GM12864 (cell line): ENCODE measurements around the gene ZNF547.
A peak's percentile ranks its signal among the peaks of the same experiment; 100 is the strongest.

Experiments used
- DNase-seq: peaks from one replicate; pipeline ENCODE4 v3.0.0-alpha.2; 2011; ENCODE audit warnings: low read depth
- H3K4me3 ChIP-seq: 2 replicates; pipeline ENCODE4 v1.5.1; 2011; ENCODE audit warnings: mild to moderate bottlenecking, low read depth, low read length, control low read depth
- CTCF ChIP-seq: IDR thresholded peaks from 2 replicates; pipeline ENCODE4 v1.5.1; 2011; ENCODE audit warnings: low read depth, mild to moderate bottlenecking, moderate library complexity, low read length, control low read depth, inconsistent platforms; ENCODE audit errors: missing control alignments

ZNF547 gene

GRCh38 chr19:57321751-57322150, 41.6 kb upstream of the ZNF547 start:
- DNase-seq = no peak
- peak overlapping the region; percentile 83; the same call in 1 of the 2 replicates for H3K4me3 ChIP-seq
- no peak for TF ChIP-seq CTCF

- no peak overlapping the region for H3K4me3 ChIP-seq
- TF ChIP-seq CTCF = no peak
- DNase-seq = no peak
Observed at GRCh38 chr19:57324992-57325391, 38.4 kb upstream of the ZNF547 start.

- no peak for DNase-seq
- no peak overlapping the region for H3K4me3 ChIP-seq
- TF ChIP-seq CTCF = no peak
Observed at GRCh38 chr19:57327993-57328392, 35.4 kb upstream of the ZNF547 start.

- no peak overlapping the region for H3K4me3 ChIP-seq
- TF ChIP-seq CTCF = no peak
- no peak for DNase-seq
Observed at GRCh38 chr19:57334191-57334590, 29.2 kb upstream of the ZNF547 start.

- TF ChIP-seq CTCF = no peak
- DNase-seq = no peak
- no peak overlapping the region for H3K4me3 ChIP-seq
Observed at GRCh38 chr19:57338877-57339276, 24.5 kb upstream of the ZNF547 start.

GRCh38 chr19:57342582-57342981, 20.8 kb upstream of the ZNF547 start:
- no peak for DNase-seq
- no peak overlapping the region for H3K4me3 ChIP-seq
- no peak for TF ChIP-seq CTCF

GRCh38 chr19:57348136-57348535, 15.2 kb upstream of the ZNF547 start:
- DNase-seq = no peak
- TF ChIP-seq CTCF = no peak
- no peak overlapping the region for H3K4me3 ChIP-seq
